Measurements from ENCODE around the gene KRT71.
"Not testable (repeated sequence)": the region's sequence is repeated elsewhere in the genome, so short reads cannot be mapped to it uniquely, and the experiment has no call there.

The KRT71 gene

DNA sequence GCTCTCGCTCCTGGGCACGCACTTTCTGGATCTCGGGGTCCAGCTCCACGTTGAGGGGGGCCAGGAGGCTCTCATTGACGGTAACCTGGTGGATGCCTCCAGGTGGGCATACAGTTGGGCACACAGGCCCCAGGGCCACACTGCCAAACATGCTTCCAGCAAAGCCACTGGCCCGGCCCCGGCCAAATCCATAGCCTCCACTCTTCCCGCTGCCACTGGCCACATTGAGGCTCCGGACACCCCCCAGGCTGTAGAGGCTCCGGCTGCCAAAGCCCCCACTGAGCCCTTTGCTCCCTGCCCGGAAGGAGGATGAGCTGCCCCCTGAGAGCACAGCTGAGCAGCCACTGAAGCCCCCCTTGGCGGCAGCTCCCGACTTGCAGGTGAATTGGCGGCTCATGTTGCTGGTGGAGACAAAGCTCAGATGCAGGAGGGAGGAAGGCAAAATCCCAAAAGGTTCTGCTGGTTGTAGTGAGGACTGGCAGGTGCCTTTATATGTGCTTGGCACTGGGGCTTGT, at the start of gene KRT71:
KRT71 (minus strand) TSS at position 465 of the 515 bp plus-strand sequence; CDS start at position 397, 68 bp downstream.
- DNase-seq = no peak

DNA sequence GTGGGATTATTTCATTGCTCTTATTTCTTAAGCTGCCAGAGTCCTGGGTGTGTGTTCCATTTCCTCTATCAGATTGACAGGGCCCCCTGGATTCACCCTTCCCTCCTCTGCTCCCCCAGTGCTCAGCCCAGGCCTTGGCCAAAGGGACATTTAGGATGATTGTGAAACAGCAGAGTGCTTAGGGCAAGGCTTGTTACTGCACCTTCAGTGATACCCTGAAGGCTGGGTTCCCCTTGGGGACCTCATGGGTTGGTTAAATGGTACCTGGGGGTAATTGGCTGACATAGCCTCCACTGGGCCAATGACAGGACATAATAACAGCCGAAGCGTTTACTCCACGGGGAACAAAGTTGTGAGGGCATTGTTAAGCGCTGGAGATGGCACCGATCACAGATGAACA, 49.6 kb upstream of the KRT71 start:
- peak; percentile 33 for DNase-seq

DNA sequence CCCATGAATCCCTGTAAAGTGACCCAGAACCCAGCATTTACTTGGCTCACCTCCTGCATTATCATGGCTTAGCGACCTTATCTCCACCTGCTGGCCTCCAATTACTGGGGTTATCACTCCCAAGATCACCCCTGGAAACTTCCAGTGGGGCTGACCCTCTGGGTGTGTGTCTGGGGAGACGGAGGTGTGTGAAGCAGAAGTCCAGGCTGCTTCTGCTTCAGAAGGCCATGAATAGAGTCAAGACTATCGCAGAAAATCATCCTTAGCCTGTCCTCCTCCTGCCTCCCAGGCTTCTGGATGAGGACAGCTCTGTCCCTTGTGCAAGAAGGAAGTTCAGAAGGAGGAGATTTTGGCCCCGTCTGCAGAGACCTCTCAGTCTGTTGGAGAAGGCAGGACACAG, 48.7 kb upstream of the KRT71 start:
- peak; percentile 22 for DNase-seq

DNA sequence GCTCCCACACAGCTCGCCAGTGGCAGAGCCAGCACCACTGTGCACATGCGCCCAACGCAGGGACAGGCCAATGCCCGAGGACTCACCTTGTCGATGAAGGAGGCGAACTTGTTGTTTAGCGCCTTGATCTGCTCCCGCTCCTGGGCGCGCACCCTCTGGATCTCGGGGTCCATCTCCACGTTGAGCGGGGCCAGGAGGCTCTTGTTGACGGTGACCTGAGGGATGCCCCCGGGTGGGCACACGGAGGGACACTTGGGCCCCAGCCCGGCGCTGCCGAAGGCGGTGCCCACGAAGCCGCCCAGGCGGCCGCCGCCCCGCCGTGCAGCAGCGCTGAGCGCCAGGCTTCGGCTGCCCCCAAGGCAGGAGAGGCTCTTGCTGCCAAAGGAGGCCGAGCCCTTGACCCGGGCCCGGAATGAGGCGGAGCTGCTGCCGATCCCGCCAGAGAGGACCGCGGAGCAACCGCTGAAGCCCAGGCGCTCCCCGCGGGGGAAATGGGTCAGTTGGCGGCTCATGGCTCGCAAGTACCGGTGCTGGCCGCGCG, 48.1 kb upstream of the KRT71 start, which contains the start of gene KRT72:
KRT72 (minus strand) TSS at position 523 of the 541 bp plus-strand sequence; CDS start at position 512, 11 bp downstream.
- peak; percentile 46 for DNase-seq

DNA sequence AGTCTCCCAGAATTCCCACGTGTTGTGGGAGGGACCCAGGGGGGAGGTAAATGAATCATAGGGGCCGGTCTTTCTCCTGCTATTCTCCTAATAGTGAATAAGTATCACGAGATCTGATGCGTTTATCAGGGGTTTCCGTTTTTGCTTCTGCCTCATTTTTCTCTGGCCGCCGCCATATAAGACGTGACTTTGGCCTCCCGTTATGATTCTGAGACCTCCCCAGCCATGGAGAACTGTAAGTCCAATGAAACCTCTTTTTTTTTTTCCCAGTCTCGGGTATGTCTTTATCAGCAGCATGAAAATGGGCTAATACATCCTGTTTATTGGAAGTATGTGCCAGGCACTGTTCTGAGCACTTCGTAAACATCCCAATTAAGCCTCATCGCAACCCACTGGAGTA, 47.5 kb upstream of the KRT71 start:
- DNase-seq = peak; percentile 8

DNA sequence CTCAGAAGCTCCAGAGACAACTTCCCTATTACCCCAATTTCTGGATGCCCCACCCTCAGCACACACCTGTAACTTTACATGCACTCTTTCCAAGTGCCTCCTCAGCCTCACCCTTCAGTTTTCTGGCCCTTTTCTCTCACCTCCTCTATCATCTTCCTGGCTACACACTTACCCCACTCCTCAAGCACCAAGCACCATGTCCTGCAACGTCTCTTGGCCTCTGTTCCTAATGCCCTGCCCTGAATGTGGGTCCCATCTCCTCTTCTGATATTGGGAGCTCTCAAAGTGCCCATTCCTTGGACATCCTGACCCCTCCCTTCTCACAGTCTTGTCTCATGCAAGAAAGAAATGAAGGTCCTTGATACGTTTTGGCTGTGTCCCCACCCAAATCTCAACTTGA, 47.1 kb upstream of the KRT71 start:
- DNase-seq = peak; percentile 7

DNA sequence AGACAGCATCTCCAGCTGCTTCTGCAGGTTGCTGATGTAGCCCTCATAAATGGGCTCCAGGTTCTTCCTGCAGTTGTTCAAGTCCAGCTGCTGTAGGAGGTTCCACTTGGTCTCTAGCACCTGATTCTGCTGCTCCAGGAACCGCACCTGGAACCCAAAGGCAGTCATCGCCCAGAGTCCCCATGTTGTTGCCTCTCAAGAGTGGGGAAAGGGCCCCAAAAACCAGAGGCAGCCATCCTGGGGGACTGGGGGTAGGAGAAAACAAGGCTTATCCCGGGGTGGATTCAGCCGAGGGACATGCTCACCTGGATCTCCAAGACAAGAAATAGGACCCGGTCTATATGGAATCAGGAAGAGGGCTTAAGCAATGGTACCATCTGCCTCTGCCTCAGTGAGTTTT, 46.0 kb upstream of the KRT71 start:
- DNase-seq = peak; percentile 23

DNA sequence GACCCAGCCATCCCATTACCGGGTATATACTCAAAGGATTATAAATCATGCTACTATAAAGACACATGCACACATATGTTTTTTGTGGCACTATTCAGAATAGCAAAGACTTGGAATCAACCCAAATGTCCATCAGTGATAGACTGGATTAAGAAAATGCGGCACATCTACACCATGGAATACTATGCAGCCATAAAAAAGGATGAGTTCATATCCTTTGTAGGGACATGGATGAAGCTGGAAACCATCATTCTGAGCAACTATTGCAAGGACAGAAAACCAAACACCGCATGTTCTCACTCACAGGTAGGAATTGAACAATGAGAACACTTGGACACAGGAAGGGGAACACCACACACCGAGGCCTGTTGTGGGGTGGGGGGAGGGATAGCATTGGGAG, 41.3 kb upstream of the KRT71 start:
- DNase-seq = not testable (repeated sequence)

DNA sequence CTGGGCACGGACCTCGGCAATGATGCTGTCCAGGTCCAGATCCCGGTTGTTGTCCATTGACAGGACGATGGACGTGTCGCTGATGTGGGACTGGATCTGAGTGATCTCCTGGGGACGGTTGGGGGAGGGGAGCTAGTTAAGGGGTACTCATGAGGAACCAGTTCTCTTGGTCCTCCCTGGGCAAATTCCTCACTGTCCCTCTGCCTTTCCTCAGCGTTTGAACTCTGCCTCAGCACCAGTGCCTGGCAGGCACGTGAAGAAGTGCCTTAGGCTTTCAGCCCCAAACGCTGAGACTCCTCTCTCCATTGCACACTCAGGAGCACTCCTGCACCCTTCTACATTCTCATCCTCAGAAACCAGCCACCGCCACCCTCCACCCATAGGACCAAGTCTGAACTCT, 38.6 kb upstream of the KRT71 start:
- no peak for DNase-seq

DNA sequence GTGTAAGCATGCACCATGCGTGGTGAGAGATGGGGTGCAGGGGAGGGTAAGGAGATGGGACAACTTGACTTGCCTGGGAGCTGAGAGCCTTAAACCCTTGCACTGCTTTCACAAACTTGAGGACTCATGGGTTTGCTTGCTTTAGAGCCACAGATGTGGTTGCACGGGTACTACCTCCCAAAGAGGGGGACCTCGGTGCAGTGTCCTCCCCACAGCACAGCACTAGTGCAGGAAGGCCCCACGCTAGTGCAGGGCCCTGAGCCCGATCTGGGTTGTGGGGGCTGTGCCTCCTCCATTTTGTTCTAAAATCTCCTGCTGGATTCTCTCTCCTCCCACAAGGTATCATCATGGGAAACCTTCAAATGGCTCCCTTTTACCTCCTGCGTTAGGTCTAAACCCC, 37.1 kb upstream of the KRT71 start:
- DNase-seq = no peak

DNA sequence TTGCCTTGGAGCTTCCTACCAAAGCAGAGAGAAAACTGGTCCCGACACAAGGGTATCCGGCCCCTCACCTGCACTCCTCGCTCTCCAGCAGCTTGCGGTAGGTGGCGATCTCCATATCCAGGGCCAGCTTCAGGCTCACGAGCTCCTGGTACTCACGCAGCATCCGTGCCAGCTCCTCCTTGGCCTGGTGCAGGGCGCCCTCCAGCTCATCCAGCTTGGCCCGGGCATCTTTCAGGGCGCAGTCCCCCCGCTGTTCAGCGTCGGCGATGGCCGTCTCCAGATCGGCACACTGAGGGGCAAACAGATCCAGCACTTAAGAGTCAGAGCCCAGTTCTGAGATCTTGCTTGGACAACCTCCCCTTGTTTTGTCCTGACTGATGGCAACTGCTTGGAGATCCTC, 34.6 kb upstream of the KRT71 start:
- peak; percentile 25 for DNase-seq

DNA sequence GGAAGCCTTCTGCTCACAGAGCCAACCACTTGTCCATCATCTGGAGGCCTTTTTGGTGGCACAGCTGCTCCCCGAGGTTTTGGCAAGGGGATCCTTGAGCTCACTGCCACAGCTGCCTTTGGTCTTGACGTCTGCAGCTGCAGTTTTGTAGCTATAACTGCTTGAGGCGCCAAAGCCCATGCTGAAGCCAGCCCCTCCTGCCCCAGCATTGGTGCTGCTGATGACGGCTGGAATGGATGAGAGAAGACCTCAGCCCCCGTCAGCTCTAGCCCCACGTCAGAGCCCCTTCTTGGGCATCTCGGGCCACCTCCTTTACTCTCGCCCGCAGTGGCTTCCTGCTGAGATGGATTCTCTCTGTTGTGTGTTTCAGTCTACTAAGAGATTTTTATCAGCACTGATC, 33.0 kb upstream of the KRT71 start:
- DNase-seq = peak; percentile 62

DNA sequence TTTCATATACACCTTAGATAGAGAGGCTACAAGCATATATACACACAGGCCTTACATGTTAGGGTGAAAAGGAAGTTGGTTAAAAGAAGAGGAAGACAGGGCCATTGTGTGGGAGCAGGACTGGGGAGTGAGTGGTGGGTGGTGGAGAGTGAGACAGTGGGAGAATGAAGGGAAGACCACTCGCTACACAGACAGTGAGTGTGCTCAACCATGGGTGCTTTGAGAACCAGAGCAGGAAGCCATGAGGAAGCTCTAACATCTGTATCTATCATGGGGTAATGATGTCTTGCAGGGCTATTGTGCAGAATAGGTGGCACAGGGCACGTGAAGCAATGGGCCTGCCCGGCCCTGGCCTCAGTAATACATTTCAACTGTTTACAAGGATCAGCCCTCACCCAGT, 32.1 kb upstream of the KRT71 start:
- peak; percentile 29 for DNase-seq

DNA sequence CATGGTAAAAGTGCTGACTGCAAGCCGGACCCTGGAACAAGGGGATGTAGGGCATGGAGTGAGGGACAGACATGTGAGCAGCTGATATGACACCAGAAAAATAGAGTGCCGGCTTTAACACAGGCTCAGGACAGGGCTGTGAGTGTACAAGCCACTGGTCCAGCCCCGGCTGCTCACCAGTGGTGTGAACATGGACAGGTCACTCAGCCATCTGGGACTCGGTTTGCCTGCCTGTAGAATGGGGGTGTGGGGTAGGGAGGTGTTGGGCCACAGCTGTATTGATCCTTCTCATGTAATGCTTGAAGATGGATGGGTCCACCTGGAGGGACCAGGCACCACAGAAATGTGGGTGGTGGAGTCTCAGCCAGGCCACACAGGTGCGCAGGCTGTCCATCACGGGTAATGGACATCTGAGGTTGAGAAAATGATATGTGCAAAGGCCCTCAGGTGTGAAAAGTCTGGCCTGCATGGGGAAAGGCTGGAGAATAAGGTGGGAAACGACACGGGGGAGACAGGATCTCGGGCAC, 31.3 kb upstream of the KRT71 start:
- no peak for DNase-seq

DNA sequence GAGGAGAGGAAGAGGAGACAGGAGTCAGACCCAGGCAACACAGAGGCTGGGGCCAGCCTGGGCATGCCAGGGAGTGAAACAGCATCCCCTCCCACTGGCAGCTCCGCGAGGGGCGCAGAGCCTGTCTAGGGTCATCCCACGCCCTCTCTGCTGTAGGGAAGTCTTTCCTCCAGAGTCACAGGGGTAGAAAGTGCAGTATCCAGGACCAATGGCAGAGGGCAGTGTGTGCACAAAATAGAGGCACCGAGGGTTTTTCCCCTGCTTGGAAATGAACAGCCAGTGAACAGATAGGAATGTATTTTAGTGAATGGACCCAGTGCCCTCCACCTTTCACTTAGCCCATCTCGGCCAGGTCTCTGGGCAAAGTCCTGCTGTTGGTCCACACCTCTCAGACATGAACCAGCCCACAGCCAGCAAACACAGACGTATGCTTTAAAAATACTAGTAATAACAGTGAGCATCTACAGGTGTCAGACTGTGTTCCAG, 30.1 kb upstream of the KRT71 start:
- DNase-seq = peak; percentile 74

DNA sequence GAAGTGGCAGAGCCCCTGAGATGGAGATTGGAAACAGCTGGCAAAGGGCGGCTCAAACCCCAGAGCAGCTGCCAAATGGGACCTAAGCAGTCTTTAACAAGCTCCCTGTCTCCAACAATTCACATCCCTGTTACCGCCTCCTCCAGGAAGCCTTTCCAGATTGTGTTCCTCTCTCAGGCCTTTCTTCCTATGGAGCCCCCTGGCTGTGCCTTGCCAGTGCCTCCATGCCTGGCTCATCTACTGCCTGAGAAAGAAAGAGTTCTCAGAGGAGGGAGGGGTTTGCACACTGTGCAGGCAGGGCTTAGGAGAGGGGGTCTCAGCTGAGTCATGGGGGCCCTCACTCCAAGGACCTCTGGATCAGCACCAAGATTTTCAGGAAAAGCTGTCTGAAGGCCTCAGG, 29.5 kb upstream of the KRT71 start:
- no peak for DNase-seq

DNA sequence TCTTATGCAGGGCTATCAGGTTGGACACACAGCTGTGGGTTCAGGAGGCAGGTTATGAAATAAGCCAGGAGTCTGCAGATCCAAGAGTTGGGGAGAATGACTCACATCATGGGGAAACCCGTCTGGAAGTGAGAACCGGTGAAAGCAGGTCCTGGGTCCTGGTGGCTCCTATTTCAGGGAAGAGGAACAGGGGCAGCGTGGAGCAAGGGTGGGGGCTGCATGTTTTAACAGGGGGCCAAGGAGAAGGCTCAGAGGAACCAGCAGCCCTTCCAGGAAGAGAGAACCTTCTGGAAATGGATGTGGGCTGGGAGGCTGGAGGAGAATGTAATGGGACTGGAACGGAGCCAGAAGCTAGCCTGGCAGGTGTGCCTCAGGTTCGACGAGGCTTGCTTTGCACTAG, 28.5 kb upstream of the KRT71 start:
- no peak for DNase-seq

DNA sequence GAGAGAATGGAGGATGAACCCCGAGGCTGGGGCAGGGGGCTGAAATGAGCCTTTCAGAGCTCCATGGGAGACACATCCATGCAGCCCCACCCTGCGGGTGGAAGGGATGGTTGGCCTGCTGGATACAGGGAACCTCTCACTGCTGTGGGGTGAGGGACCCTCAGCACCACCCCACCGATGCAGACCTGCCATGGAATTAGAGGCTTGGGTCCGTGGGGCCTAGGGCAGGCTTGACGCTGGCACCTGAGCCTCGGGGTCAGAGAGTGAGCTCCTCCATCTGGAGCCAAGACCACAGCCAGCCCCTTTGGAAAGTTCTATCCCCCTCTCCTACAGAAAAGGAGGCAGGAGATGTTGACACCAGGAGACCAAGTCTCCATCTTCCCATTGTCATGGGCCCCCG, 28.1 kb upstream of the KRT71 start:
- no peak for DNase-seq

DNA sequence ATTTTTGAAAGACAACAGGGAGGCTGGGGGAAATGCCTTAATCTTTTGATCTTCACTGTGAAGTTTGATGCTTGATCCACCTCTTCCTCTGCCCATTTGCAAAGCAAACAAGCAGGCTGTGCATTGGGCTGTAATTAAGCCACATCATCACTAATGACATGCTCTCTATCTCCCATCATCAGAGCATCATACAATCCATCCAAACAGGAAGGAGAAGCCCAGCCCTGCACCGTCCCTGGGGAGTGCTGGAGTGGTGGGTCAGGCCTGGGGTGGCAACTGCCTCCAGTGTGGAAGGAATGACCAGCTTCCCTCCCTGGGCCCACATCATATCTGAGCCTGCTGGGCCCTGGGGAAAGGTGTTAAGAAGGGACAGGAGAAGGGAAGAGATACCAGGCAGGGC, 27.6 kb upstream of the KRT71 start:
- no peak for DNase-seq

DNA sequence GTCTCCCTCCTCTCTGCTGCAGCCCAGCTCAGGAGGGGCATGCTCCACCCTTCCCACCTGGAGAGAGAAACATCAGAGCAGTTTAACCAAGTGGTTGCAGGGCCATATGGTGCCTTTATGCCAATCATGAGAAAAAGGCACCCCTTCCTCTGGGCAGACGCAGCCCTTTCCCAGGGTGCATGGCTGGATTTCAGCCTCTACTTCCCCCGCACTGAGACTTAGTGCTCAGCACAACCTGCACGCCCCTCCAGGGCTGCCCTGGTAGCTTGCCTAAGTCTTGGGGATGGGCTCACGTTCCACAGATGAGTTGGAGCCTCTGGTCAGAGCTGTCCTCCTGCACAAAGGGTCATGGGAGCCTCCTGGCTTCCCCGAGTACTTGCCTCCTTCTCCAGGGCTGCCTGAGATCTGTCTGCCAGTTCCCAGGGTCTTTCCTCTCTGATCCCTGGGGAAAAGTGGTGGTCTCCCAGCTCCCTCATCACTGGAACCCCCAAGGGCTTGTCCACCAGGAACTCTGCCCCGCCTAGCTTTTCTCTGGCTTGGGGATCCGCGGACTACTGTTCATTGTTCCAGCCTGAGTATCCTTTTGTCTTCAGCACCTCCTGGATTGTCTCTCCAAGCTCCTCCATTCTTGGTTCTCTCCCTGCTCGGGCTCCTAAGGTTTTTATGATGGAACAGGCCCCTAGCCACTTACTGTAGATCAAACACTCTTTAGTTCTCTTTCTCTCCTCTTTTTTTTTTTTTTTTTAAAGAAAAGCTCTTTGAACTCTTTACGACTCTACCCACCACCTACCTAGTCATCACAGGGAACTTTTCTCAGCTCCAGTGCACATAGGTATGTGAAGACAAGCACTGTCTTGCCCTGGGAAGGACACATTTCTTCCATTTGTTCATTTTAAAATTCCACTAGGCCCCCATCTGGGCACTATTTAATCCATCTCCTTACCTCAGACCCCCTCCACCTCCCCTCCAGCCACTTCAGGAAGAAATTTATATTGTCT, 26.8 kb upstream of the KRT71 start:
- no peak for DNase-seq

DNA sequence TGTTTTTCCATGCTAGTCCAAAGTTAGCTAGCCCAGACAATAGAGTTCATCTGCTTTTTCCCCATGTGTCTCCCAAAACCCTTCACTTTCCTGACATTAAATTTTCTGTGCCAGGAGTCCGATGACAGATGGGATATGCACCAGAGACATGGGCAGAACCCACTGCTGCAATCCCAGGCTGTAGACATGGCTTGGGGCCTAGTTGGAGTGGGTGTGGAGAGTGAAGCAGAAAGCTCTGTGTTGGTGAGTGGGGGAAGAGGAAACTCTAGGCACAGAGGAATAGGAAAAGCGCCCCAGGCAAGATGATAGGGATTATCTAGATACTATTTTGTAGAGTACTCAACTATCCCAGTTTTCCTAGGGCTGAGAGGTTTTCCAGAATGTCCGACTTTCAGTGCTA, 25.5 kb upstream of the KRT71 start:
- DNase-seq = no peak

DNA sequence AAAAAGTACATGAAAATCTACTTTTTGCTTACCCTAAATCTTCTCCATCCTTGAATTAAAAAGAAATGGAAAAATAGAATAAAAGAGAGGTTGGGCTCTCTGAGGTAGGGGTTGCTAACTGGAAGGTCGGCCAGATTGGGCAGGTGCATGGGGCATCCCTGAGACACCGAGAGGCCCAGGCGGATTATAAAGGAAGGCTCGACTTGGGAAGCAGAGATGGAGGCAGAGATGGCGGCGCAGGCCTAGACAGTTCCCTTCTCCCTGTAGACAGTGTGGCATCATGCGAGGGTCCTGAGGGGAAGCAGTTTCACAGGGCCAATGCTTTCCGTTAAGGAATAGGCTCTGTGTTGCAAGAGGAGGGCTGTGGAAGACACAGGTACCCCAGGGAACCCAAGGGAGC, 24.4 kb upstream of the KRT71 start:
- DNase-seq = no peak

DNA sequence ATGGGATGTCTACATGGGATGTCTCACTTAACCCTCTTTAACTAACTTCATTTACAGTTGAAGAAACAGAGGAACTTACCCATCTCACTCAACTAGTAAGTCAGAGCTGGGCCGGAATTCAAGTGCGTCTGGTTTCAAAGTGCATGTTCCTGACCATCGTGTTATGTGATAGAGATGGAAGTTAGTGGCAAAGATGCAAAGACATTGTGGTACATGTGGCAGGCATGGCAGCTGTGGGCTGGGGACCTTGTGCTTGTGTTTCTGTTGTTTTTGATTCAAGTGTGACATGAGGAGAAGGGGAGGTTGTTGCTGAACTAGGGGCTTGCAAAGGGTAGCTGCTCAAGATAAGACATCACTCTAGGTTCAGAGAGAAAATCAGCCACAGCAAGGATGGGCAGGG, 23.0 kb upstream of the KRT71 start:
- no peak for DNase-seq

DNA sequence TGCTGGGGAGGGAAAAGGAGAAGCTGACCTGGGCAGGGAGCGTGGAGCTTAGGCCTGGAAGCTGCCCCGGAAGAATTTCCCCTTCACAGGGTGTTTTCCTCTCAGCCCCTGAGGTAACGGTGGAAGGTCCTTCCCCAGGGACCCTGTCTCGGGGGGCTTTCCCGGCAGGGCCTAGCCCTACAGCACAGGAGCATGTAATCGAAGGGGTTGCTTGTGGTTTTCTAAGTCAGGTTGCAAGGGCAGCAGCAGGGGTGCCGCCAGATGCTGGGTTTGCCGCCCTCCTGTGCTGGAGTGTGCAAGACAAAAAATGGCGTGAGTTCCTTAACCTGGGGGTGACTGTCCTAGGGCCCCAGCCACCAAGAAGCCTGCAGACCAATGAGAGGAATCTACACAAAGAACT, 22.3 kb upstream of the KRT71 start:
- DNase-seq = no peak

All from activated CD8-positive, alpha-beta memory T cell treated with anti-CD3 and anti-CD28 coated beads, Interleukin-2, amount 50 U/mL, for 48 hours (primary cell).